Mesothelial cell of epicardium (in vitro differentiated cells): ENCODE measurements around the gene PACRGL. TPM values are rescaled to one million over a fixed set of nuclear protein-coding genes. Genes with fewer than 3 reads are reported as not detected.

ENCODE experiments used
- DNase-seq, 2 experiments: peaks; one replicate each; pipeline ENCODE4 v3.0.0; 2021; ENCODE audit warnings: low spot score in 2 of 2; ENCODE audit not compliant: unreplicated experiment in 2 of 2
- H3K27ac Mint-ChIP-seq: 2 replicates; pipeline ENCODE4 v1.8.0; 2021; ENCODE audit warnings: mixed read lengths
- H3K27me3 Mint-ChIP-seq: 2 replicates; pipeline ENCODE4 v1.8.0; 2021; ENCODE audit warnings: low read depth, mixed read lengths
- H3K36me3 Mint-ChIP-seq: 2 replicates; pipeline ENCODE4 v1.8.0; 2021; ENCODE audit warnings: mixed read lengths
- H3K4me1 Mint-ChIP-seq: 2 replicates; pipeline ENCODE4 v1.8.0; 2021; ENCODE audit warnings: mixed read lengths
- H3K4me3 Mint-ChIP-seq: 2 replicates; pipeline ENCODE4 v1.8.0; 2021; ENCODE audit warnings: mild to moderate bottlenecking, moderate library complexity, mixed read lengths
- H3K9me3 Mint-ChIP-seq: 2 replicates; pipeline ENCODE4 v1.8.0; 2021; ENCODE audit warnings: mixed read lengths
- total RNA-seq: library from RNA; stranded (reverse); gene quantifications from 3 replicates; pipeline ENCODE4 v1.2.1, GENCODE V29; 2021
- TF ChIP-seq, protein P1 (sequence below): fragments of 200-600 bp; sonication (generic); IDR thresholded peaks from one replicate; pipeline ENCODE4 v1.5.0; 2021; ENCODE audit warnings: antibody characterized with exemption; ENCODE audit not compliant: unreplicated experiment

The PACRGL gene
- total RNA-seq, 1 donor from 2014 or later: 30.8 TPM

GRCh38 chr4:20687864-20688263 is 12.4 kb upstream of the PACRGL start:
- no peak overlapping the region for H3K27ac Mint-ChIP-seq
- H3K9me3 Mint-ChIP-seq: no peaks in the 10 kb centered on the region
- no peak for DNase-seq
- no peaks in the 10 kb centered on the region for H3K36me3 Mint-ChIP-seq
- peaks cover 14% of the 10 kb centered on the region for H3K4me1 Mint-ChIP-seq
- peaks cover 41% of the 10 kb centered on the region for H3K27me3 Mint-ChIP-seq
- TF ChIP-seq, protein P1, sequence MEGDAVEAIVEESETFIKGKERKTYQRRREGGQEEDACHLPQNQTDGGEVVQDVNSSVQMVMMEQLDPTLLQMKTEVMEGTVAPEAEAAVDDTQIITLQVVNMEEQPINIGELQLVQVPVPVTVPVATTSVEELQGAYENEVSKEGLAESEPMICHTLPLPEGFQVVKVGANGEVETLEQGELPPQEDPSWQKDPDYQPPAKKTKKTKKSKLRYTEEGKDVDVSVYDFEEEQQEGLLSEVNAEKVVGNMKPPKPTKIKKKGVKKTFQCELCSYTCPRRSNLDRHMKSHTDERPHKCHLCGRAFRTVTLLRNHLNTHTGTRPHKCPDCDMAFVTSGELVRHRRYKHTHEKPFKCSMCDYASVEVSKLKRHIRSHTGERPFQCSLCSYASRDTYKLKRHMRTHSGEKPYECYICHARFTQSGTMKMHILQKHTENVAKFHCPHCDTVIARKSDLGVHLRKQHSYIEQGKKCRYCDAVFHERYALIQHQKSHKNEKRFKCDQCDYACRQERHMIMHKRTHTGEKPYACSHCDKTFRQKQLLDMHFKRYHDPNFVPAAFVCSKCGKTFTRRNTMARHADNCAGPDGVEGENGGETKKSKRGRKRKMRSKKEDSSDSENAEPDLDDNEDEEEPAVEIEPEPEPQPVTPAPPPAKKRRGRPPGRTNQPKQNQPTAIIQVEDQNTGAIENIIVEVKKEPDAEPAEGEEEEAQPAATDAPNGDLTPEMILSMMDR: no peak
- no peak overlapping the region for H3K4me3 Mint-ChIP-seq

DNA sequence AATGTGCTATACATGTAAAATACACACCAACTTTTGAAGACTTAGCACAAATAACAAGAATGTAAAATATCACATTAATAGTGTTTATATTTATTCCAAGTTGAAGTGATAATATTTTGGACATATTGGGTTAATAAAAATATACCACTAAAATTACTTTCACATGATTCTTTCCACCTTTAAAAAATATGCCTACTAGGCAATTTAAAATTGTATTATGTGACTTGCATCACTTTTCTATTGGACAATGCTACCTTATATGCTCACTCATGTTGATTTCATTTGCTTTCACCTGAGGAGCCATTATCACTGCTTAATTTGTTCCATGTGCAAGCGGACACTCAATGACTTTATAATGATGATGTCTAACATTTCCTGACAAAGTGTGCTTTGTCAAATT is 3.4 kb upstream of the PACRGL start:
- Mint-ChIP-seq H3K4me3 (no peak overlapping the region), H3K4me1 (peaks cover 24% of the 10 kb centered on the region), H3K27me3 (peaks cover 19% of the 10 kb centered on the region), H3K27ac (no peak overlapping the region), H3K36me3 (no peaks in the 10 kb centered on the region), H3K9me3 (no peaks in the 10 kb centered on the region)
- DNase-seq: no peak
- TF ChIP-seq, protein P1: no peak

GRCh38 chr4:20698382-20698781 is 1.9 kb upstream of the PACRGL start:
- Mint-ChIP-seq H3K27ac (no peak overlapping the region), H3K4me3 (no peak overlapping the region), H3K4me1 (peaks cover 28% of the 10 kb centered on the region), H3K36me3 (no peaks in the 10 kb centered on the region), H3K27me3 (peaks cover 19% of the 10 kb centered on the region), H3K9me3 (no peaks in the 10 kb centered on the region)
- no peak for DNase-seq
- TF ChIP-seq, protein P1: no peak

GRCh38 chr4:20698820-20699219 is 1.4 kb upstream of the PACRGL start:
- no peaks in the 10 kb centered on the region for H3K36me3 Mint-ChIP-seq
- DNase-seq: no peak
- peaks cover 17% of the 10 kb centered on the region for H3K27me3 Mint-ChIP-seq
- no peaks in the 10 kb centered on the region for H3K9me3 Mint-ChIP-seq
- TF ChIP-seq, protein P1: no peak
- H3K4me3 Mint-ChIP-seq: peak overlapping the region; percentile 39
- peak overlapping the region; percentile 32 for H3K27ac Mint-ChIP-seq
- H3K4me1 Mint-ChIP-seq: peaks cover 28% of the 10 kb centered on the region

GRCh38 chr4:20711335-20711734 is 11.1 kb downstream of the PACRGL start:
- TF ChIP-seq, protein P1: no peak
- Mint-ChIP-seq H3K27me3 (no peaks in the 10 kb centered on the region), H3K4me3 (no peak overlapping the region), H3K27ac (no peak overlapping the region), H3K9me3 (peaks cover 16% of the 10 kb centered on the region), H3K36me3 (peaks cover 37% of the 10 kb centered on the region), H3K4me1 (no peaks in the 10 kb centered on the region)
- no peak for DNase-seq

GRCh38 chr4:20723019-20723418 is 22.8 kb downstream of the PACRGL start:
- no peak overlapping the region for H3K4me3 Mint-ChIP-seq
- no peaks in the 10 kb centered on the region for H3K27me3 Mint-ChIP-seq
- no peaks in the 10 kb centered on the region for H3K4me1 Mint-ChIP-seq
- H3K36me3 Mint-ChIP-seq: peaks cover 69% of the 10 kb centered on the region
- no peak overlapping the region for H3K27ac Mint-ChIP-seq
- TF ChIP-seq, protein P1: no peak
- no peak for DNase-seq
- peaks cover 40% of the 10 kb centered on the region for H3K9me3 Mint-ChIP-seq
